HepG2 (cell line): Measurements from ENCODE around the gene ASB8. TPM values are rescaled to one million over a fixed set of nuclear protein-coding genes. Genes with fewer than 3 reads are reported as not detected.

Experiments
- ADNP ChIP-seq: sonication (generic); formaldehyde crosslinking; IDR thresholded peaks from 2 replicates; pipeline ENCODE4 v1.4.0; 2020; ENCODE audit warnings: missing genetic modification reagents
- CBFB ChIP-seq: sonication (generic); formaldehyde crosslinking; IDR thresholded peaks from 2 replicates; pipeline ENCODE4 v1.4.0; 2020; ENCODE audit warnings: missing genetic modification reagents
- HOXA5 ChIP-seq: sonication (generic); formaldehyde crosslinking; IDR thresholded peaks from 2 replicates; pipeline ENCODE4 v1.4.0; 2020; ENCODE audit warnings: missing genetic modification reagents
- MED1 ChIP-seq: sonication (generic); formaldehyde crosslinking; IDR thresholded peaks from 2 replicates; pipeline ENCODE4 v1.4.0; 2020; ENCODE audit warnings: missing genetic modification reagents
- MED13 ChIP-seq: sonication (generic); formaldehyde crosslinking; IDR thresholded peaks from 2 replicates; pipeline ENCODE4 v1.5.0; 2020; ENCODE audit warnings: missing genetic modification reagents
- MLLT10 ChIP-seq: sonication (generic); formaldehyde crosslinking; IDR thresholded peaks from 2 replicates; pipeline ENCODE4 v1.4.0; 2020; ENCODE audit warnings: missing genetic modification reagents
- MTA3 ChIP-seq: sonication (generic); formaldehyde crosslinking; IDR thresholded peaks from 2 replicates; pipeline ENCODE4 v1.4.0; 2020; ENCODE audit warnings: missing genetic modification reagents
- NFKBIZ ChIP-seq: IDR thresholded peaks from 2 replicates; pipeline ENCODE4 v1.6.1; 2018; ENCODE audit warnings: missing genetic modification reagents, missing compliant biosample characterization
- PITX1 ChIP-seq: sonication (generic); formaldehyde crosslinking; IDR thresholded peaks from 2 replicates; pipeline ENCODE4 v1.5.1; 2020; ENCODE audit warnings: mild to moderate bottlenecking, missing genetic modification reagents
- PLRG1 ChIP-seq: fragments of 450-650 bp; conservative IDR thresholded peaks from 2 replicates; pipeline ENCODE4 v1.6.1; 2016
- POLR2A ChIP-seq, 2 experiments: IDR thresholded peaks; 2 replicates each; pipeline ENCODE4 v1.6.1; 2011; ENCODE audit warnings: low read depth in 2 of 2, low read length in 2 of 2, mild to moderate bottlenecking in 1 of 2, moderate library complexity in 1 of 2; ENCODE audit not compliant: insufficient read depth in 1 of 2
- RNF2 ChIP-seq: fragments of 450-650 bp; conservative IDR thresholded peaks from 2 replicates; pipeline ENCODE4 v1.6.1; 2016; ENCODE audit warnings: low read depth
- TBX3 ChIP-seq: fragments of 450-650 bp; IDR thresholded peaks from 2 replicates; pipeline ENCODE4 v1.6.1; 2017; ENCODE audit warnings: antibody characterized with exemption, mild to moderate bottlenecking, inconsistent platforms, borderline replicate concordance
- ZFP62 ChIP-seq: sonication (generic); formaldehyde crosslinking; IDR thresholded peaks from 2 replicates; pipeline ENCODE4 v1.4.0; 2020; ENCODE audit warnings: missing genetic modification reagents
- ZFP82 ChIP-seq: sonication (generic); formaldehyde crosslinking; IDR thresholded peaks from 2 replicates; pipeline ENCODE4 v1.5.1; 2020; ENCODE audit warnings: mild to moderate bottlenecking, missing genetic modification reagents, borderline replicate concordance
- ZNF124 ChIP-seq: sonication (generic); formaldehyde crosslinking; IDR thresholded peaks from 2 replicates; pipeline ENCODE4 v1.4.0; 2020; ENCODE audit warnings: missing genetic modification reagents
- ZNF274 ChIP-seq: sonication (generic); formaldehyde crosslinking; IDR thresholded peaks from 2 replicates; pipeline ENCODE4 v1.5.1; 2020; ENCODE audit warnings: mild to moderate bottlenecking, missing genetic modification reagents
- ZNF598 ChIP-seq: sonication (generic); formaldehyde crosslinking; IDR thresholded peaks from 2 replicates; pipeline ENCODE4 v1.5.1; 2020; ENCODE audit warnings: mild to moderate bottlenecking, missing genetic modification reagents, borderline replicate concordance
- ZNF614 ChIP-seq: IDR thresholded peaks from 2 replicates; pipeline ENCODE4 v1.6.1; 2018; ENCODE audit warnings: missing biosample characterization, missing genetic modification reagents, inconsistent platforms, borderline replicate concordance
- ZNF674 ChIP-seq: sonication (generic); formaldehyde crosslinking; IDR thresholded peaks from 2 replicates; pipeline ENCODE4 v1.5.0; 2020; ENCODE audit warnings: low read depth, mild to moderate bottlenecking, missing genetic modification reagents
- ZNF83 ChIP-seq: sonication (generic); formaldehyde crosslinking; IDR thresholded peaks from 2 replicates; pipeline ENCODE4 v1.4.0; 2020; ENCODE audit warnings: missing genetic modification reagents, mild to moderate bottlenecking, borderline replicate concordance
- polyA plus RNA-seq, 8 experiments: library from polyadenylated mRNA; depleted of rRNA in 3 of 8; stranded (reverse) in 7 of 8; unstranded in 1 of 8; fragments of >200 nt; fragmentation: Illumina TruSeq in 4 of 8; extraction: Trizol in 4 of 8; gene quantifications; 2 replicates each; pipeline versions ENCODE4 v1.2.1 to v1.2.3, GENCODE V29; 2011 to 2016; ENCODE audit warnings: low read depth in 4 of 8, missing spikeins in 1 of 8, mixed read lengths in 1 of 8; ENCODE audit not compliant: insufficient read depth in 1 of 8
- total RNA-seq, 5 experiments: library from RNA; depleted of rRNA; stranded (reverse); fragments of >200 nt; fragmentation: Illumina TruSeq; extraction: Trizol; gene quantifications; 2 replicates each; pipeline ENCODE4 v1.2.3, GENCODE V29; 2016; ENCODE audit warnings: low read depth in 1 of 5
- TF ChIP-seq, protein P1 (sequence below): sonication (generic); formaldehyde crosslinking; IDR thresholded peaks from 2 replicates; pipeline ENCODE4 v1.8.0; 2022; ENCODE audit warnings: mild to moderate bottlenecking, missing genetic modification reagents
- TF ChIP-seq, protein P2 (sequence below): sonication (generic); formaldehyde crosslinking; IDR thresholded peaks from 2 replicates; pipeline ENCODE4 v1.5.1; 2020; ENCODE audit warnings: mild to moderate bottlenecking, missing genetic modification reagents, moderate library complexity
- TF ChIP-seq, protein P3 (sequence below): sonication (generic); formaldehyde crosslinking; IDR thresholded peaks from 2 replicates; pipeline ENCODE4 v1.4.0; 2020; ENCODE audit warnings: missing genetic modification reagents, borderline replicate concordance

The ASB8 gene
- total and polyA plus RNA-seq, 2 of the 13 experiments (the other 11 are each of a cell fraction or from before 2014, with no cell fraction given), result 14.0 to 15.5 TPM

DNA sequence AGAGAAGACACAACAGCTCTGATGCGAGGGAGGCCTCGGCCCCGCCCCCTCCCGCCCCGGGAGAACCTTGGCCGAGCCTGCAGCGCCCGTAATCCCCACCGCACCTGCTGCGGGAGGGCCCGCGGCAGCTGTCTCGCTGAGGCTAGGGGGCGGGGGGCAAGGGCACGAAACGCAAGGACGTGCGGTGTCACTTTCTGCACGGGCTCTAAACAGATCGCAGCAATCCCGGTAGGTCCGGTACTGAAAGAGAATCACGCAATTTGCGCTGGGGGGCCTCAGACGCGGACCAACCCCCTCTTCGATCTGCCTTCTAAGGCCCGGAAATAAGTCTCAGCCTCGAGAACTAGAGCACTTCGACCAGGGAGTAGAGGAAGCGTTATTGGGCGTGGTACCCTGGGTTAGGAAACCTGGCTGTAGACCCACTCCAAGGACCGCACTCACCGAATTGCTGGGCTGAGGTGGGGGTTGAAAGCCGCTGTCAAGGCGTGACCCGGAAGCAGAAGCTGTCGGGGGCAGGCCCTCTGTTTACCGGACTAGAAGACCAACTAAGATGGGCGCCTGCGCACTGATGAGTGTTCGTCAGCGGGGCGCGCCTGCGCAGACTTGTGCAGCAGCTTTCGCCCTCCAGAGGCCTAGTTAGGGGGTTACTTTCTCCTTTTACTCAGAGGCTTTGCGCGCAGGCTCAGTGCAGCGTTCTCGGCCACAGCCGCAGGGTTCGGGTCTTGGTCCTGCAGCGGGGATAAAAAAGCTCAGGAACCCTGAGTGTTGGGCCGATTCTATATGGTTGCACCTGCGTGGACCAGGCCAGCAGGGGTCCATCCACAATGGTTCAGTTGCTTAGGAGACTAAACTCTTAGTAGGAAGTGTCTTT is at the start of gene ASB8 (continued):
- TF ChIP-seq, protein P1, sequence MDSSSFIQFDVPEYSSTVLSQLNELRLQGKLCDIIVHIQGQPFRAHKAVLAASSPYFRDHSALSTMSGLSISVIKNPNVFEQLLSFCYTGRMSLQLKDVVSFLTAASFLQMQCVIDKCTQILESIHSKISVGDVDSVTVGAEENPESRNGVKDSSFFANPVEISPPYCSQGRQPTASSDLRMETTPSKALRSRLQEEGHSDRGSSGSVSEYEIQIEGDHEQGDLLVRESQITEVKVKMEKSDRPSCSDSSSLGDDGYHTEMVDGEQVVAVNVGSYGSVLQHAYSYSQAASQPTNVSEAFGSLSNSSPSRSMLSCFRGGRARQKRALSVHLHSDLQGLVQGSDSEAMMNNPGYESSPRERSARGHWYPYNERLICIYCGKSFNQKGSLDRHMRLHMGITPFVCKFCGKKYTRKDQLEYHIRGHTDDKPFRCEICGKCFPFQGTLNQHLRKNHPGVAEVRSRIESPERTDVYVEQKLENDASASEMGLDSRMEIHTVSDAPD (CRISPR knock-in tag), result no peak
- no peak for TF ChIP-seq PLRG1
- TF ChIP-seq POLR2A (IDR thresholded peaks at IDR 0.05; ENCODE audit: insufficient read depth in 1 of 2, low read depth in 2 of 2, low read length in 2 of 2), result peak; percentile 50 to 65
- no peak for TF ChIP-seq ZFP62 (CRISPR knock-in tag)
- TF ChIP-seq MTA3 (CRISPR knock-in tag), result no peak
- TF ChIP-seq MED1 (CRISPR knock-in tag), result peak; percentile 45
- TF ChIP-seq, protein P2, sequence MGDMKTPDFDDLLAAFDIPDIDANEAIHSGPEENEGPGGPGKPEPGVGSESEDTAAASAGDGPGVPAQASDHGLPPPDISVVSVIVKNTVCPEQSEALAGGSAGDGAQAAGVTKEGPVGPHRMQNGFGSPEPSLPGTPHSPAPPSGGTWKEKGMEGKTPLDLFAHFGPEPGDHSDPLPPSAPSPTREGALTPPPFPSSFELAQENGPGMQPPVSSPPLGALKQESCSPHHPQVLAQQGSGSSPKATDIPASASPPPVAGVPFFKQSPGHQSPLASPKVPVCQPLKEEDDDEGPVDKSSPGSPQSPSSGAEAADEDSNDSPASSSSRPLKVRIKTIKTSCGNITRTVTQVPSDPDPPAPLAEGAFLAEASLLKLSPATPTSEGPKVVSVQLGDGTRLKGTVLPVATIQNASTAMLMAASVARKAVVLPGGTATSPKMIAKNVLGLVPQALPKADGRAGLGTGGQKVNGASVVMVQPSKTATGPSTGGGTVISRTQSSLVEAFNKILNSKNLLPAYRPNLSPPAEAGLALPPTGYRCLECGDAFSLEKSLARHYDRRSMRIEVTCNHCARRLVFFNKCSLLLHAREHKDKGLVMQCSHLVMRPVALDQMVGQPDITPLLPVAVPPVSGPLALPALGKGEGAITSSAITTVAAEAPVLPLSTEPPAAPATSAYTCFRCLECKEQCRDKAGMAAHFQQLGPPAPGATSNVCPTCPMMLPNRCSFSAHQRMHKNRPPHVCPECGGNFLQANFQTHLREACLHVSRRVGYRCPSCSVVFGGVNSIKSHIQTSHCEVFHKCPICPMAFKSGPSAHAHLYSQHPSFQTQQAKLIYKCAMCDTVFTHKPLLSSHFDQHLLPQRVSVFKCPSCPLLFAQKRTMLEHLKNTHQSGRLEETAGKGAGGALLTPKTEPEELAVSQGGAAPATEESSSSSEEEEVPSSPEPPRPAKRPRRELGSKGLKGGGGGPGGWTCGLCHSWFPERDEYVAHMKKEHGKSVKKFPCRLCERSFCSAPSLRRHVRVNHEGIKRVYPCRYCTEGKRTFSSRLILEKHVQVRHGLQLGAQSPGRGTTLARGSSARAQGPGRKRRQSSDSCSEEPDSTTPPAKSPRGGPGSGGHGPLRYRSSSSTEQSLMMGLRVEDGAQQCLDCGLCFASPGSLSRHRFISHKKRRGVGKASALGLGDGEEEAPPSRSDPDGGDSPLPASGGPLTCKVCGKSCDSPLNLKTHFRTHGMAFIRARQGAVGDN (CRISPR knock-in tag), result peak; percentile 96
- peak; percentile 85; the same call in 1 of the 2 replicates for TF ChIP-seq PITX1 (CRISPR knock-in tag)
- TF ChIP-seq ZNF124 (CRISPR knock-in tag), result no peak; the same call in 1 of the 2 replicates
- TF ChIP-seq CBFB (CRISPR knock-in tag), result no peak
- TF ChIP-seq ZFP82 (CRISPR knock-in tag), result no peak
- no peak for TF ChIP-seq MLLT10 (CRISPR knock-in tag)
- TF ChIP-seq ZNF83 (CRISPR knock-in tag), result no peak; the same call in 1 of the 2 replicates
- TF ChIP-seq HOXA5 (CRISPR knock-in tag), result no peak
- no peak for TF ChIP-seq ZNF674 (CRISPR knock-in tag)
- no peak for TF ChIP-seq MED13 (CRISPR knock-in tag)
- TF ChIP-seq ZNF598, result no peak; the same call in 1 of the 2 replicates
- no peak for TF ChIP-seq ADNP
- peak; percentile 43; the same call in 1 of the 2 replicates for TF ChIP-seq NFKBIZ (CRISPR knock-in tag)
- TF ChIP-seq ZNF274 (CRISPR knock-in tag), result no peak; the same call in 1 of the 2 replicates
- TF ChIP-seq ZNF614 (CRISPR knock-in tag), result peak; percentile 88
- peak; percentile 41; the same call in 1 of the 2 replicates for TF ChIP-seq RNF2
- TF ChIP-seq, protein P3, sequence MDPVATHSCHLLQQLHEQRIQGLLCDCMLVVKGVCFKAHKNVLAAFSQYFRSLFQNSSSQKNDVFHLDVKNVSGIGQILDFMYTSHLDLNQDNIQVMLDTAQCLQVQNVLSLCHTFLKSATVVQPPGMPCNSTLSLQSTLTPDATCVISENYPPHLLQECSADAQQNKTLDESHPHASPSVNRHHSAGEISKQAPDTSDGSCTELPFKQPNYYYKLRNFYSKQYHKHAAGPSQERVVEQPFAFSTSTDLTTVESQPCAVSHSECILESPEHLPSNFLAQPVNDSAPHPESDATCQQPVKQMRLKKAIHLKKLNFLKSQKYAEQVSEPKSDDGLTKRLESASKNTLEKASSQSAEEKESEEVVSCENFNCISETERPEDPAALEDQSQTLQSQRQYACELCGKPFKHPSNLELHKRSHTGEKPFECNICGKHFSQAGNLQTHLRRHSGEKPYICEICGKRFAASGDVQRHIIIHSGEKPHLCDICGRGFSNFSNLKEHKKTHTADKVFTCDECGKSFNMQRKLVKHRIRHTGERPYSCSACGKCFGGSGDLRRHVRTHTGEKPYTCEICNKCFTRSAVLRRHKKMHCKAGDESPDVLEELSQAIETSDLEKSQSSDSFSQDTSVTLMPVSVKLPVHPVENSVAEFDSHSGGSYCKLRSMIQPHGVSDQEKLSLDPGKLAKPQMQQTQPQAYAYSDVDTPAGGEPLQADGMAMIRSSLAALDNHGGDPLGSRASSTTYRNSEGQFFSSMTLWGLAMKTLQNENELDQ, result no peak
- peak; percentile 24; the same call in 1 of the 2 replicates for TF ChIP-seq TBX3
